OCI-LY7 (cell line): ENCODE data around the gene FUBP3. TPM values are rescaled to one million over a fixed set of nuclear protein-coding genes. Genes with fewer than 3 reads are reported as not detected.

ENCODE experiments used
- BruUV-seq: library from RNA; stranded (reverse); fragments of 400-500 nt; replicated peaks from 2 replicates; lab custom pipeline; 2021; lab: Mats Ljungman, UMichigan
- CTCF ChIA-PET: fragments of 300-600 bp; sonication (Branson Sonifier 250); formaldehyde crosslinking; loops from one replicate; lab custom pipeline; 2022; ENCODE audit warnings: antibody characterized with exemption; ENCODE audit not compliant: unreplicated experiment; lab: Charles Lee
- POLR2A ChIA-PET: fragments of 300-600 bp; sonication (Branson Sonifier 250); formaldehyde crosslinking; loops from one replicate; lab custom pipeline; 2022; ENCODE audit warnings: antibody characterized with exemption; lab: Charles Lee
- DNase-seq: peaks from one replicate; pipeline ENCODE4 v3.0.0-alpha.2; 2015; ENCODE audit warnings: low spot score
- H2AFZ ChIP-seq: fragments of 200-600 bp; sonication (generic), shearing (Covaris generic); 2 replicates; pipeline ENCODE4 v1.6.1; 2014; ENCODE audit warnings: mild to moderate bottlenecking, antibody characterized with exemption, low read length, moderate library complexity
- H3K27ac ChIP-seq: fragments of 200-600 bp; sonication (generic); 2 replicates; pipeline ENCODE4 v1.5.1; 2014; ENCODE audit warnings: mixed run types, low read depth, mild to moderate bottlenecking, moderate library complexity, low read length, inconsistent platforms; ENCODE audit not compliant: poor library complexity, severe bottlenecking
- H3K36me3 ChIP-seq: fragments of 200-600 bp; sonication (generic); 2 replicates; pipeline ENCODE4 v1.6.1; 2014; ENCODE audit warnings: mild to moderate bottlenecking, antibody characterized with exemption, low read length, moderate library complexity, mixed read lengths; ENCODE audit not compliant: insufficient read depth
- H3K4me1 ChIP-seq: fragments of 200-600 bp; sonication (generic); 2 replicates; pipeline ENCODE4 v1.5.1; 2014; ENCODE audit warnings: mild to moderate bottlenecking, low read length; ENCODE audit not compliant: insufficient read depth, poor library complexity, severe bottlenecking
- H3K4me2 ChIP-seq: fragments of 200-600 bp; sonication (generic); 2 replicates; pipeline ENCODE4 v1.6.1; 2014; ENCODE audit warnings: mild to moderate bottlenecking, low read length
- H3K4me3 ChIP-seq: fragments of 200-600 bp; sonication (generic); 2 replicates; pipeline ENCODE4 v1.5.1; 2014; ENCODE audit warnings: mild to moderate bottlenecking, low read depth, low read length; ENCODE audit not compliant: poor library complexity, severe bottlenecking
- H3K79me2 ChIP-seq: fragments of 200-600 bp; sonication (generic); 2 replicates; pipeline ENCODE4 v1.6.1; 2016; ENCODE audit warnings: low read depth, mild to moderate bottlenecking, low read length, moderate library complexity, mixed read lengths; ENCODE audit not compliant: insufficient read depth
- H3K9me2 ChIP-seq: fragments of 200-600 bp; sonication (generic); 2 replicates; pipeline ENCODE4 v1.6.1; 2016; ENCODE audit warnings: mild to moderate bottlenecking, low read length, mixed read lengths; ENCODE audit not compliant: insufficient read depth
- H3K9me3 ChIP-seq: fragments of 200-600 bp; sonication (generic); 2 replicates; pipeline ENCODE4 v1.6.1; 2014; ENCODE audit warnings: mild to moderate bottlenecking, mixed run types, low read length, mixed read lengths
- H4K20me1 ChIP-seq: fragments of 200-600 bp; sonication (generic); 2 replicates; pipeline ENCODE4 v1.6.1; 2014; ENCODE audit warnings: mild to moderate bottlenecking, antibody characterized with exemption, low read length, moderate library complexity, mixed read lengths; ENCODE audit not compliant: insufficient read depth
- CTCF ChIP-seq: fragments of 200-600 bp; sonication (generic); conservative IDR thresholded peaks from 2 replicates; pipeline ENCODE4 v1.5.1; 2014; ENCODE audit warnings: mild to moderate bottlenecking, antibody characterized with exemption, low read length, moderate library complexity, mixed read lengths
- EZH2phosphoT487 ChIP-seq: fragments of 200-600 bp; sonication (generic); IDR thresholded peaks from 2 replicates; pipeline ENCODE4 v1.6.1; 2018; ENCODE audit warnings: low read depth, borderline replicate concordance, mild to moderate bottlenecking, mixed run types, antibody characterized with exemption, low read length, moderate library complexity, mixed read lengths
- intact Hi-C: fragments of 100-400 bp; cut with micrococcal nuclease; formaldehyde crosslinking; loops from one replicate; pipeline ENCODE4 v1.10.0; 2022; ENCODE audit not compliant: unreplicated experiment
- total RNA-seq, 2 experiments: library from RNA; depleted of rRNA in 1 of 2; stranded (reverse); fragments of >200 nt in 1 of 2; shearing (Covaris generic) in 1 of 2; gene quantifications; 2 replicates each; pipeline ENCODE4 v1.2.3, GENCODE V29; 2014 to 2022

Gene FUBP3
- total RNA-seq, 2 experiments from 2014 or later: 62.3 to 78.3 TPM

GRCh38 chr9:130599625-130600024 is 20.2 kb downstream of the FUBP3 start:
- Histone ChIP-seq H3K27ac (no peak overlapping the region), H3K79me2 (0 out of 2 replicates have a peak, but pooled peaks cover 3% of the 10 kb centered on the region), H3K4me2 (no peak overlapping the region), H3K9me3 (no peaks in the 10 kb centered on the region), H4K20me1 (no peaks in the 10 kb centered on the region), H3K4me3 (no peak overlapping the region), H3K9me2 (no peaks in the 10 kb centered on the region), H3K4me1 (no peaks in the 10 kb centered on the region), H2AFZ (no peak overlapping the region), H3K36me3 (peaks cover 83% of the 10 kb centered on the region)
- ChIA-PET POLR2A (no interaction called here), CTCF (no interaction called here)
- DNase-seq: no peak
- TF ChIP-seq EZH2phosphoT487: no peak
- TF ChIP-seq CTCF: no peak
- intact Hi-C loops: no loop called here
- BruUV-seq: no TSS peak

- no peaks in the 10 kb centered on the region for H3K9me3 ChIP-seq
- H2AFZ ChIP-seq: no peak overlapping the region
- H3K36me3 ChIP-seq: peaks cover 79% of the 10 kb centered on the region
- H3K27ac ChIP-seq: no peak overlapping the region
- H3K9me2 ChIP-seq: no peaks in the 10 kb centered on the region
- no peak overlapping the region for H3K4me3 ChIP-seq
- CTCF ChIA-PET: no interaction called here
- no peak overlapping the region for H3K4me2 ChIP-seq
- POLR2A ChIA-PET: no interaction called here
- H3K79me2 ChIP-seq: no peaks in the 10 kb centered on the region
- H4K20me1 ChIP-seq: no peaks in the 10 kb centered on the region
- intact Hi-C loops: no loop called here
- DNase-seq: no peak
- BruUV-seq: no TSS peak
- TF ChIP-seq CTCF: no peak
- TF ChIP-seq EZH2phosphoT487: no peak
- H3K4me1 ChIP-seq: no peaks in the 10 kb centered on the region
These were observed 21.7 kb downstream of the FUBP3 start for GRCh38 chr9:130601100-130601499.

GRCh38 chr9:130604295-130604694 is 24.9 kb downstream of the FUBP3 start:
- H3K4me3 ChIP-seq: no peak overlapping the region
- ChIA-PET POLR2A (no interaction called here), CTCF (no interaction called here)
- no peaks in the 10 kb centered on the region for H3K9me2 ChIP-seq
- no peak overlapping the region for H3K27ac ChIP-seq
- no peak for DNase-seq
- H3K4me1 ChIP-seq: no peaks in the 10 kb centered on the region
- H3K4me2 ChIP-seq: no peak overlapping the region
- H2AFZ ChIP-seq: no peak overlapping the region
- no peaks in the 10 kb centered on the region for H3K9me3 ChIP-seq
- H4K20me1 ChIP-seq: no peaks in the 10 kb centered on the region
- no TSS peak for BruUV-seq
- H3K79me2 ChIP-seq: no peaks in the 10 kb centered on the region
- intact Hi-C loops: no loop called here
- H3K36me3 ChIP-seq: peaks cover 63% of the 10 kb centered on the region
- TF ChIP-seq EZH2phosphoT487: no peak
- TF ChIP-seq CTCF: no peak
